Esophagus muscularis mucosa (tissue), 3 donors: Measurements from ENCODE around the gene FTO.

ENCODE experiments used
- POLR2A ChIP-seq: fragments of 450-650 bp; IDR thresholded peaks from one replicate; pipeline ENCODE4 v1.6.1; 2017; ENCODE audit warnings: antibody characterized with exemption, moderate library complexity, mild to moderate bottlenecking, low read depth
- TF ChIP-seq, protein P1 (sequence below), 3 experiments: fragments of 200-600 bp in 2 of 3; fragments of 450-650 bp in 1 of 3; sonication (generic) in 2 of 3; IDR thresholded peaks; one replicate each; pipeline ENCODE4 v1.5.1; 2017 to 2019; ENCODE audit warnings: antibody characterized with exemption in 3 of 3, mild to moderate bottlenecking in 2 of 3, moderate library complexity in 1 of 3

GRCh38 chr16:53937161-53937880, 233.4 kb downstream of the FTO start:
- no peak for TF ChIP-seq POLR2A
- TF ChIP-seq, protein P1, sequence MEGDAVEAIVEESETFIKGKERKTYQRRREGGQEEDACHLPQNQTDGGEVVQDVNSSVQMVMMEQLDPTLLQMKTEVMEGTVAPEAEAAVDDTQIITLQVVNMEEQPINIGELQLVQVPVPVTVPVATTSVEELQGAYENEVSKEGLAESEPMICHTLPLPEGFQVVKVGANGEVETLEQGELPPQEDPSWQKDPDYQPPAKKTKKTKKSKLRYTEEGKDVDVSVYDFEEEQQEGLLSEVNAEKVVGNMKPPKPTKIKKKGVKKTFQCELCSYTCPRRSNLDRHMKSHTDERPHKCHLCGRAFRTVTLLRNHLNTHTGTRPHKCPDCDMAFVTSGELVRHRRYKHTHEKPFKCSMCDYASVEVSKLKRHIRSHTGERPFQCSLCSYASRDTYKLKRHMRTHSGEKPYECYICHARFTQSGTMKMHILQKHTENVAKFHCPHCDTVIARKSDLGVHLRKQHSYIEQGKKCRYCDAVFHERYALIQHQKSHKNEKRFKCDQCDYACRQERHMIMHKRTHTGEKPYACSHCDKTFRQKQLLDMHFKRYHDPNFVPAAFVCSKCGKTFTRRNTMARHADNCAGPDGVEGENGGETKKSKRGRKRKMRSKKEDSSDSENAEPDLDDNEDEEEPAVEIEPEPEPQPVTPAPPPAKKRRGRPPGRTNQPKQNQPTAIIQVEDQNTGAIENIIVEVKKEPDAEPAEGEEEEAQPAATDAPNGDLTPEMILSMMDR (IDR thresholded peaks at IDR 0.05), result no peak
